ENCODE data around the gene EDEM3. TPM values are rescaled to one million over a fixed set of nuclear protein-coding genes. Genes with fewer than 3 reads are reported as not detected.

The EDEM3 gene
- total RNA-seq, 1 experiment from 2014 or later: 27.2 TPM

DNA sequence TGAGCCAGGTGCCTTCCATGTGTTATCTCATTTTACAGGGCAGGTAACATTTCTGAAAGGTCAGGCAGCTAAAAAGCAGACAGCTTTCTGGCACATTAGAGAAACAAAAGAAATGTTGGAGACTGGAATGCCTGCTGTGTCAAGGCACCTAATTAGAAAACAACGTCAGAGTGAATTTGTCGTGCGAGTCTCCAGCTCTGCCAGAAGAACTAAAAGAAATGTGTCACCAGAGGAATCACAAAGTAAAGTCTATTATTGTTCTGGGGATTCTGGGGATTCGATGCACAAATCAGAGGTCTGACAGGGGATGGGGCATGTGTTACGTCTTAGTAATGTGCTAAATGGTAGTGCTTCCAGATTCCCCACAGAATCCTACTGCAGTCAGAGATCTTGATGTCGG lies 89.3 kb downstream of the EDEM3 start:
- DNase-seq (ENCODE audit: low read depth in 1 of 2, low spot score in 2 of 2): no peak
- no peaks in the 10 kb centered on the region for H3K36me3 ChIP-seq
- no peak overlapping the region for H3K4me3 ChIP-seq
- peaks cover 6% of the 10 kb centered on the region for H3K4me1 ChIP-seq (replicated peaks)
- H3K9me3 ChIP-seq (replicated peaks): no peaks in the 10 kb centered on the region
- no peak overlapping the region for H3K27ac ChIP-seq
- no peaks in the 10 kb centered on the region; the same call in none of the 2 replicates for H3K27me3 ChIP-seq (replicated peaks)

DNA sequence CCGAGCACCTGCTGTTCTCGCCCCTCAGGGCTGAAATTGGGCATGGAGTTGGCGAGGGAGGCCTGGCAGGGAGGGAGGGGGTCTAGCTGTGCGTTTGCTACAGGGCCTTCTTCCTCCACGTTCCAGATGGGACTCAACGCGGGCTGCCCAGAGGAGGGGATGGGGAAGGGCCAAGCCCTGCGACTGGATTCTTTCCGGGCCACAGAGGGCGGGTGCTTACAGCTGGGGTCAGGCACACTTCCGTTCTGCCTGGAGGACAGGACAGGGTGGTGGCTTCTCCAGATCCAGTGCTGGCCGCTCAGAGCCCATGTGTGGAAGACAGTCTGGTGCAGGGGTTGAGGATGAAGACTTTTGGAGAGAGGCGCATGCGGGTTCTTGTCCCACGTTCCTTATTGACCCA lies 90.0 kb downstream of the EDEM3 start:
- Histone ChIP-seq H3K4me1 (replicated peaks) (peaks cover 6% of the 10 kb centered on the region), H3K4me3 (no peak overlapping the region), H3K27ac (no peak overlapping the region), H3K27me3 (replicated peaks) (no peaks in the 10 kb centered on the region; the same call in none of the 2 replicates), H3K36me3 (no peaks in the 10 kb centered on the region), H3K9me3 (replicated peaks) (no peaks in the 10 kb centered on the region)
- no peak for DNase-seq (ENCODE audit: low read depth in 1 of 2, low spot score in 2 of 2)

DNA sequence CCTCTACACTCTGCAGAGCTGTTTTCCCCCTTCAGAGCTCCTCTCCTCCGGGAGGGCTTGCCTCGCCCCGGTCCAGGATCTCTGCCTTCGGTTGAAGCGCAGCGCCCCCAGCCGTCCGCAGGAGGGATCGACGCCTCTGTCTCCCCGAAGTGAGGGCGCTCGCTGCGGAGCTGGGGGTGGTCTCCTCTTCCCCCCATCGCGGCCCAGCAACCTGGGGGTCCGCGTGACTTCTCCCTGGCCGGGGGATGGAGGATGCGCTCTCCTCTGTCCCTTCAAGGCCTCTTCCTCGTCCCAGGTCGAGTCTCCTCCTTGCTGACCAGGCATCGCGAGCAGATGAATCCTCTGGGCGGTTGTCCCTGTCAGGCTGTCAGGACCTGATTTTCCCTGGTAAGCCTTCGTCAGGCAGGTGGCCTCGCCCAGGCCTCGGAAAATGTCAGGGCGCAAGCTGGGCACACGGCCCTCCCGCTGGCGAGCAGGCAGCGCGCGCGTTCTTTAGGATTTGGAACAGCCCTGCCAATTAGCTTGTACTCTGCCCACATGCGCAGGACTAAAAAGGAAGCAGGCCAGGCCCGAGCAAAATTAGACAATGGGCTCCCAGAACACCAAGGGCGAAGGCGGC lies 90.5 kb downstream of the EDEM3 start:
- peak; percentile 48 to 63 for DNase-seq (ENCODE audit: low read depth in 1 of 2, low spot score in 2 of 2)
- peaks cover 6% of the 10 kb centered on the region for H3K4me1 ChIP-seq (replicated peaks)
- H3K27me3 ChIP-seq (replicated peaks): no peaks in the 10 kb centered on the region; the same call in none of the 2 replicates
- no peaks in the 10 kb centered on the region for H3K9me3 ChIP-seq (replicated peaks)
- no peak overlapping the region for H3K4me3 ChIP-seq
- no peaks in the 10 kb centered on the region for H3K36me3 ChIP-seq
- no peak overlapping the region for H3K27ac ChIP-seq

- Histone ChIP-seq H3K4me1 (replicated peaks) (peaks cover 6% of the 10 kb centered on the region), H3K9me3 (replicated peaks) (no peaks in the 10 kb centered on the region), H3K4me3 (no peak overlapping the region), H3K27me3 (replicated peaks) (no peaks in the 10 kb centered on the region; the same call in 1 of the 2 replicates), H3K27ac (no peak overlapping the region), H3K36me3 (no peaks in the 10 kb centered on the region)
- DNase-seq (ENCODE audit: low read depth in 1 of 2, low spot score in 2 of 2): no peak
Measured at GRCh38 chr1:184661801-184662200, 92.9 kb downstream of the EDEM3 start.

DNA sequence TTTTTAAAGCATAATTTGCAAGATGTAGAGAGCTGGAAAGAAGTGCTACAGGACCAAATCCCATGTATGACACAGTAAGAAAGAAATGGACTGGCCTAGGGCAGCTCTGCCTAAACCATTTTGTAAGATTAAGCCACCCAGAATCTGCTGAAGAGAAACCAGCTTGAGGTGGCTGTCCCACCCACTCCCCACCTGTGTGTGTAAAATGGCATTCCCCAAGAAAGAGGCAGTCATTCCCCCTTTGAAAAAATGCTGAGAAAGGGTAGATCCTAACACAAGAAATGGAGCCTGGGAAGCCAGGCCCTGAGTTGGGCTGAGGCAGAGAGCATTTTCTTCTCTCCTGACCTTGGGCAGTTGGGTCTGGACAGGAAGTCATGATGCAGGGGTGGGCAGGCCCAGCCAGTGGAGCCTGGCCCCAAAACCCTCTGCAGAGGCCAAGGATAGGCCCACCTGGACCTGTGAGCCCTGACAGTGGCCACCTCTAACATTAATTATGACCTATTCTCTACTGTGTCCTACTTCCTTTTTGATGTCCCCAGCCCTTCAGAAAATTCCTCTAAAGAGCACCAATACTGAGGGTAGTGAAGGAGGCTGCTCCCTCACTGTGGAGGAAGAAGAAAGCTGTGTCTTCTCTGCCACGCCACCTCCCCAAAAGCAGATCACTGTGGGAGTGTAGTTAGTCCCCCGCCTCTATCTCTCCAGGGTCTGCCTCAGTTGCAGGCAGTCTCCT lies 94.0 kb downstream of the EDEM3 start:
- peaks cover 6% of the 10 kb centered on the region for H3K4me1 ChIP-seq (replicated peaks)
- H3K27me3 ChIP-seq (replicated peaks): no peaks in the 10 kb centered on the region; the same call in 1 of the 2 replicates

DNA sequence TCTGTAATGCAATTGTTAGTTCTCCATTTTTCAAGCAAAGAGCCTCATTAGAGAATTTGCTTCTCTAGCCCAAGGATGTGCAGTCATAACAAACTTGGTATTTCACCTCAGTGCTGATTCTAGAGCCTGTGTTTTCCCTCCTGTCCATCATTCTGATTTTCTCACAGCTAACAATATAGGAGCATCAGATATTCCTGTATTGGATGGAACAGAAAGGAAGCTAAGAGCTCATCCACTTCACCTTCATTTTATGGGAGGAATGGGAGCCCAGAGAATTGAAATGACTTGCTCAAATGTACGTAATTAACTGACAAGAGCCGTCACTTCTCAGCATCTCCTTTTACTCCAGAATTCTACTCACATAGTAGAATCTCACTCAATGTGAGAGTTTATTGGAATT lies 96.6 kb downstream of the EDEM3 start:
- H3K27ac ChIP-seq: no peak overlapping the region
- no peaks in the 10 kb centered on the region; the same call in 1 of the 2 replicates for H3K27me3 ChIP-seq (replicated peaks)
- H3K4me3 ChIP-seq: no peak overlapping the region
- no peaks in the 10 kb centered on the region for H3K9me3 ChIP-seq (replicated peaks)
- no peaks in the 10 kb centered on the region for H3K36me3 ChIP-seq
- no peaks in the 10 kb centered on the region for H3K4me1 ChIP-seq (replicated peaks)
- no peak for DNase-seq (ENCODE audit: low read depth in 1 of 2, low spot score in 2 of 2)

More for the DNA sequence above, 94.0 kb downstream of the EDEM3 start:
- H3K36me3 ChIP-seq: no peaks in the 10 kb centered on the region
- no peak overlapping the region for H3K27ac ChIP-seq
- H3K4me3 ChIP-seq: no peak overlapping the region
- H3K9me3 ChIP-seq (replicated peaks): no peaks in the 10 kb centered on the region
- no peak for DNase-seq (ENCODE audit: low read depth in 1 of 2, low spot score in 2 of 2)

DNA sequence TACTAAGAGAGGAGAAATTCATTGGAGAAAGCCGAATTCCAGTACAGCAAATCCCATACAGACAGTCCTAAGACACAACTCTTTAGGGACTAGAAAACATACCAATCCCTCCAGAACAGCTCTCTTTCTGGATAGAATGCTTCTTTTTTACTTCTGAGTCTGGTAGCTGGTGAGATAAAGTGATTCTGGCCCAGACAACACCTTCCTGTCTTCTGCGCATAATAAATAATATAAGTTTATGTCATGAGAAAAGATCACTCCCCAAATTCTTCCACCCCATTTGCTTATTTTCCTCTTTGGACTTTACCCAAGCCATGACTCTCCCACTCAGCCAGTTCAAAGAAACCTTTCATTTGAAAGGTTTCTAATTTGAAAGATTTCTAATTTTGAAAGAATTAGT lies 98.4 kb downstream of the EDEM3 start:
- Histone ChIP-seq H3K27ac (no peak overlapping the region), H3K27me3 (replicated peaks) (no peaks in the 10 kb centered on the region), H3K36me3 (no peaks in the 10 kb centered on the region), H3K4me3 (no peak overlapping the region), H3K4me1 (replicated peaks) (no peaks in the 10 kb centered on the region), H3K9me3 (replicated peaks) (no peaks in the 10 kb centered on the region)
- DNase-seq (ENCODE audit: low read depth in 1 of 2, low spot score in 2 of 2): no peak

DNA sequence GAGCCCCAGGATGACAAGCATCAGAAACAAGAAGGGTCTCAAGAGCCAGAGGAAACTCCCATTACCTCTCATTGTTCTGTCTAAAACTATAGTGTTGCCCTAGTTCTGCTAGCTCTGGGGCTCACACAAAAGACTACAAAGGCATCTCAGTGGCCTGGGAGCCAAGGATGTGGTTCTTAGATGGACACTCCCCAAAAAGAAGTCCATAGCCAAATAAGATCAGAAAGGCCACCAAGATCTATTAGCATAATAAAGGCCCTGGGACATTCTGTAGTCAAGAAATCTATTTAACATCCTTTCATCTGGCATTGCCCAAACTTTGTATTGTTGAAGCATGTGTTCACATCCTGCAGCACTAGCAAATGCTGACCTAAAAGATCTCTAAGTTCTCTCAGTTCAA lies 99.5 kb downstream of the EDEM3 start:
- H3K9me3 ChIP-seq (replicated peaks): no peaks in the 10 kb centered on the region
- H3K4me1 ChIP-seq (replicated peaks): no peaks in the 10 kb centered on the region
- H3K27ac ChIP-seq: no peak overlapping the region
- H3K4me3 ChIP-seq: no peak overlapping the region
- DNase-seq (ENCODE audit: low read depth in 1 of 2, low spot score in 2 of 2): no peak
- H3K36me3 ChIP-seq: no peaks in the 10 kb centered on the region
- H3K27me3 ChIP-seq (replicated peaks): no peaks in the 10 kb centered on the region

GRCh38 chr1:184650177-184650866 lies 104.3 kb downstream of the EDEM3 start:
- H3K9me3 ChIP-seq (replicated peaks): no peaks in the 10 kb centered on the region
- H3K4me3 ChIP-seq: no peak overlapping the region
- no peaks in the 10 kb centered on the region for H3K4me1 ChIP-seq (replicated peaks)
- no peak overlapping the region for H3K27ac ChIP-seq
- no peak for DNase-seq (ENCODE audit: low read depth in 1 of 2, low spot score in 2 of 2)
- H3K27me3 ChIP-seq (replicated peaks): no peaks in the 10 kb centered on the region
- H3K36me3 ChIP-seq: no peaks in the 10 kb centered on the region

GRCh38 chr1:184649451-184649888 lies 105.2 kb downstream of the EDEM3 start:
- H3K27me3 ChIP-seq (replicated peaks): no peaks in the 10 kb centered on the region
- no peak overlapping the region for H3K4me3 ChIP-seq
- H3K4me1 ChIP-seq (replicated peaks): no peaks in the 10 kb centered on the region
- DNase-seq (ENCODE audit: low read depth in 1 of 2, low spot score in 2 of 2): no peak
- no peaks in the 10 kb centered on the region for H3K36me3 ChIP-seq
- H3K27ac ChIP-seq: no peak overlapping the region
- no peaks in the 10 kb centered on the region for H3K9me3 ChIP-seq (replicated peaks)

- no peak for DNase-seq (ENCODE audit: low read depth in 1 of 2, low spot score in 2 of 2)
- H3K9me3 ChIP-seq (replicated peaks): no peaks in the 10 kb centered on the region
- H3K27me3 ChIP-seq (replicated peaks): no peaks in the 10 kb centered on the region
- no peak overlapping the region for H3K4me3 ChIP-seq
- H3K36me3 ChIP-seq: no peaks in the 10 kb centered on the region
- no peak overlapping the region for H3K27ac ChIP-seq
- H3K4me1 ChIP-seq (replicated peaks): no peaks in the 10 kb centered on the region
Measured at GRCh38 chr1:184648856-184649201, 105.8 kb downstream of the EDEM3 start.

GRCh38 chr1:184648160-184648855 lies 106.3 kb downstream of the EDEM3 start:
- DNase-seq (ENCODE audit: low read depth in 1 of 2, low spot score in 2 of 2): no peak
- H3K4me3 ChIP-seq: no peak overlapping the region

GRCh38 chr1:184647471-184647870 lies 107.2 kb downstream of the EDEM3 start:
- H3K27me3 ChIP-seq (replicated peaks): no peaks in the 10 kb centered on the region
- H3K27ac ChIP-seq: no peak overlapping the region
- H3K4me3 ChIP-seq: no peak overlapping the region
- DNase-seq (ENCODE audit: low read depth in 1 of 2, low spot score in 2 of 2): no peak
- no peaks in the 10 kb centered on the region for H3K9me3 ChIP-seq (replicated peaks)
- H3K36me3 ChIP-seq: no peaks in the 10 kb centered on the region
- no peaks in the 10 kb centered on the region for H3K4me1 ChIP-seq (replicated peaks)

More at GRCh38 chr1:184648160-184648855, 106.3 kb downstream of the EDEM3 start:
- Histone ChIP-seq H3K36me3 (no peaks in the 10 kb centered on the region), H3K4me1 (replicated peaks) (no peaks in the 10 kb centered on the region), H3K27me3 (replicated peaks) (no peaks in the 10 kb centered on the region), H3K9me3 (replicated peaks) (no peaks in the 10 kb centered on the region), H3K27ac (no peak overlapping the region)
